ENCODE measurements around the gene CYP2D6.

CYP2D6 gene

GRCh38 chr22:42164901-42165300 is 34.3 kb upstream of the CYP2D6 start:
- TF ChIP-seq CTCF (IDR thresholded peaks at IDR 0.05; ENCODE audit: low read depth, low read length) = no peak
- no peak overlapping the region for H3K4me3 ChIP-seq (ENCODE audit: low read depth, low read length)

DNA sequence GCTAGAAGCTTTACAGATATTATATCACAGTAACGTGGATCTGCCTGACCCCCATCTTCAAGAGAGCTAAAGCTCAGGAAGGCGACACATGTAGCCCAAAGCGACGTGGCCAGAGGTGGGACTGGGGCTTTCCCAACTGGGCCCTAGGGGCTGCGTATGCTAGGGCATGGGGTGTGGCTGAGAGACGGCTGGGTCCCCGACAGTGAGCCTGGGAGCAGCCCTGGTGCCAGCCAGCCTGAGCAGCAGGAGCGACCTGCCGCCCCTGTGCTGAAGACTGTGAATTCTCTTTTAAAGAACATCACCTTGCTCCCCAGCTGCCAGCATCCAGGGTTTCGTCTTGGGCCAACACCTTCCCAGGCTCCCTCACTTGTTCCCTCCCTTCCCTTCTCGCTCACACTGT is 32.9 kb upstream of the CYP2D6 start:
- TF ChIP-seq CTCF (IDR thresholded peaks at IDR 0.05; ENCODE audit: low read depth, low read length) = no peak
- no peak overlapping the region for H3K4me3 ChIP-seq (ENCODE audit: low read depth, low read length)

GRCh38 chr22:42162728-42163489 is 32.3 kb upstream of the CYP2D6 start:
- no peak overlapping the region for H3K4me3 ChIP-seq (ENCODE audit: low read depth, low read length)
- no peak for TF ChIP-seq CTCF (IDR thresholded peaks at IDR 0.05; ENCODE audit: low read depth, low read length)

- no peak overlapping the region for H3K4me3 ChIP-seq (ENCODE audit: low read depth, low read length)
- no peak for TF ChIP-seq CTCF (IDR thresholded peaks at IDR 0.05; ENCODE audit: low read depth, low read length)
These were observed 30.5 kb upstream of the CYP2D6 start for GRCh38 chr22:42160830-42161696.

GRCh38 chr22:42160251-42160650 is 29.6 kb upstream of the CYP2D6 start:
- no peak for TF ChIP-seq CTCF (IDR thresholded peaks at IDR 0.05; ENCODE audit: low read depth, low read length)
- H3K4me3 ChIP-seq (ENCODE audit: low read depth, low read length) = no peak overlapping the region

GRCh38 chr22:42158456-42159132 is 28.0 kb upstream of the CYP2D6 start:
- no peak overlapping the region for H3K4me3 ChIP-seq (ENCODE audit: low read depth, low read length)
- no peak for TF ChIP-seq CTCF (IDR thresholded peaks at IDR 0.05; ENCODE audit: low read depth, low read length)

Data from WI38 (cell line).